T1000 (cell line): ENCODE measurements around the gene CIDEC.

Source experiments
- DNase-seq: peaks from one replicate; lab custom pipeline; 2025; ENCODE audit warnings: mixed read lengths; lab: John Stamatoyannopoulos, UW

CIDEC gene

GRCh38 chr3:9843715-9844438, 36.2 kb downstream of the CIDEC start, which contains the start of gene RPUSD3:
Gene RPUSD3 (minus strand): TSS chr3:9844008. CDS start chr3:9843990, 18 bp downstream.
- peak; percentile 98 for DNase-seq

GRCh38 chr3:9841015-9841414, 39.0 kb downstream of the CIDEC start:
- no peak for DNase-seq

GRCh38 chr3:9838856-9839255, 41.2 kb downstream of the CIDEC start:
- DNase-seq = no peak

GRCh38 chr3:9837701-9838582, 42.1 kb downstream of the CIDEC start:
- DNase-seq = no peak

GRCh38 chr3:9834520-9835380, 45.3 kb downstream of the CIDEC start:
- DNase-seq = no peak

GRCh38 chr3:9833078-9833477, 47.0 kb downstream of the CIDEC start:
- no peak for DNase-seq

- no peak for DNase-seq
Measured at GRCh38 chr3:9831253-9831652, 48.8 kb downstream of the CIDEC start.

- no peak for DNase-seq
Measured at GRCh38 chr3:9828801-9829755, 51.0 kb downstream of the CIDEC start.

GRCh38 chr3:9826815-9827573, 53.1 kb downstream of the CIDEC start:
- DNase-seq = no peak

GRCh38 chr3:9825451-9826040, 54.5 kb downstream of the CIDEC start:
- DNase-seq = no peak

- DNase-seq = no peak
Measured at GRCh38 chr3:9820946-9821345, 59.1 kb downstream of the CIDEC start.

- DNase-seq = no peak
Measured at GRCh38 chr3:9820543-9820942, 59.5 kb downstream of the CIDEC start.

- no peak for DNase-seq
Measured at GRCh38 chr3:9818666-9819335, 61.3 kb downstream of the CIDEC start.

- DNase-seq = no peak
Measured at GRCh38 chr3:9817436-9817835, 62.6 kb downstream of the CIDEC start.
